GM19468 (cell line): ENCODE data around the gene MXD4.
"Not testable (repeated sequence)": the region's sequence is repeated elsewhere in the genome, so short reads cannot be mapped to it uniquely, and the experiment has no call there.

ENCODE experiments used
- ATAC-seq: cut with Tn5 transposase; IDR thresholded peaks from one replicate; pipeline ENCODE4 v1.9.1; 2021; ENCODE audit warnings: mild to moderate bottlenecking, moderate library complexity, moderate number of reproducible peaks; ENCODE audit not compliant: unreplicated experiment; ENCODE audit errors: extremely low read depth

Gene MXD4

GRCh38 chr4:2276581-2277325, 14.8 kb upstream of the MXD4 start:
- ATAC-seq = no peak

GRCh38 chr4:2275546-2276251, 13.8 kb upstream of the MXD4 start:
- ATAC-seq = no peak

GRCh38 chr4:2275044-2275397, 13.1 kb upstream of the MXD4 start:
- ATAC-seq = not testable (repeated sequence)

DNA sequence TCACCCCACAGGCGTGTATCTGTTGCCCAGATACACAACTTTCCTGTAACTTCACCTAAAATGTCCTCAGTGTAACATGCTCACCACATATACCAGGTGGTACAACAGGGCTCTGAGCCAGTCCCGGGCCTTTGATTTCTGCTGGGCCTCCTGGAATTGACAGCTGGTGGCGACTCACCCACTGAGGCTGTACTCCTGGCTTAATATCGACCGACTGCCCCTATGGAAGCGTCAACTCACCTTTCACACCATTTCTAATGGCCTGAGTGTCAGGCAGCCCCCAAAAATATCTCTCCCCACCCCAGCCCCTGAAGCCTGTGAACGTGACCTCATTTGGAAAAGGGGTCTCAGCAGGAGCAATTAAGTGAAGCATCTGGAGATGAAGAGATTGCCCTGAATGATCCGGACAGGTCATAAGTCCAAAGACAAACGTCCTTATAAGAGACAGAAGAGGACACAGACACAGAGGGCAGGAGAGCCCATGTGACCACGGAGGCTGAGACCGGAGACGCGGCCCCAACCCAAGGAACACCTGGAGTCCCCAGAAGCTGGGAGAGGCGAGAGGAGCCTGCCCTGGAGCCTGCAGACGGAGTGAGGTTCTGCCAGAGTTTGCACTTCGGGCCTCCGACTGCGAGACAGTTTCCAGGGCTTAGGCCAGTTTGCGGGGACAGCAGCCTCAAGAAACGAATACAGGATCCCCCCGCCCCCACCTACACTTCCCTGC, 12.6 kb upstream of the MXD4 start:
- no peak for ATAC-seq

DNA sequence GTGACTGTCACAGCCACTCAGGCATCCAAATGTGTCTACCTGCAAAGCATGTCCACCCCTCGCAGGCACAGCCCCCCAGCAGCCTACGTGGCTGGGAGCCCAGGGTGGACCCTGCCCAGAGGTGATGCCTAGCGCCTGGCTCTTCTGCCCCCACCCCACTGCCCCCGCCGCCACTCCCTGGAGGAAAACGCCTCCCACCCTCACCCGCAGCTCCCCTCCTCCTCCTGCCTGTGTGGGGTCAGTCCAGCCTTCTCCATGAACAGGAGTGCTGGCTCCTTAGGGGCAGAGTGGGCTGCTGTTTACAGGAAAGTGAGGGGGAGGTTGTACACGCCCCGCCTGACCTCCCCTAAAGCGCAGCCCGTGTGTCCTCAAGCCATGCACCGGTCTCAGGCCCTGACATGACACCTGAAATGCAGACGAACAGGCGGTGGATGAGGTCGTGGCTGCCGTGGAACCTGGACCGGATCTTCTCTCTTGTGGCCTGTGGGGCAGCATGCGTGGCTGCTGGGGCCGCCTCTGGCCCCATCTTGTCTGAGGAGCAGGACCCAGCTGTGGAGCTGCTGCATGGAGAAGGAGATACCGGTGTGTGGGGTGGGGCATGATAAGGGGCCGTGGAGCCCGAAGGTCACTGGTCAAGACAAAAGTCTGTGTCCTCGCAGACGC, 11.9 kb upstream of the MXD4 start:
- no peak for ATAC-seq

DNA sequence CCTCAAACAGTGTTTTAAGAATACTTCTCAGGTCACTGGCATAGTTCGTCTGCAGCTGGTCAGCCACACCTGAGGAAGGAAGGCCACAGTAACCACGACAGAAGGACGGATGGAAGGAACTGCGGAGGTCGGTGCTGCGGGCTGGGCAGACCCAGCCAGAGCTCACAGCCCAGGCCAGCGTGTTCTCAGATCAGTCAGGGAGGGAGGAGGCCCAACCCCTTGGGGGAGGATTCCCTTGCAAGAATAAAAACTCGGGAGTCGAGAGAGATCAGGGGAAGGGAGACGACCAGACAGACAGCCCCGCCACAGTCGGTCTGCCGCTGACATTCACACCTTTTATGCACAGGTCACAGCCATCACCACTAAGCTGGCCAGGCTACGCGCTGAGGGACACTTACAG, 11.3 kb upstream of the MXD4 start:
- no peak for ATAC-seq

DNA sequence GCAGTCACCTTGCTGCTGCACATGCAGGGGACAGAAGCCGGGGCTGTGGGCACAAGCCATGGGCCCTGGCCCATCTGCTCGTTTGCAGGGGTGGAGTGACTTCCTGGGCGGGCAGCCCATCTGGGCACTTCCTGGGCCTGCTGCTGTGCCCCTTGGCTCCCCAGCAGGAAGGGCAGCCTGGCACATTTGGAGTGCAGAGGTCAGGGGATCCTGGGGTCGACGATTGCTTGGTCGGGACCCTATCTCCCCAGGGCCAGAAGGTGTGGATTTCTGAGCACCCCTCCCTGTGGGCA, 10.9 kb upstream of the MXD4 start:
- ATAC-seq = no peak

GRCh38 chr4:2272026-2272827, 10.3 kb upstream of the MXD4 start:
- no peak for ATAC-seq

- ATAC-seq = no peak
Observed at GRCh38 chr4:2271279-2272025, 9.5 kb upstream of the MXD4 start.

- no peak for ATAC-seq
Observed at GRCh38 chr4:2270341-2271165, 8.6 kb upstream of the MXD4 start.

DNA sequence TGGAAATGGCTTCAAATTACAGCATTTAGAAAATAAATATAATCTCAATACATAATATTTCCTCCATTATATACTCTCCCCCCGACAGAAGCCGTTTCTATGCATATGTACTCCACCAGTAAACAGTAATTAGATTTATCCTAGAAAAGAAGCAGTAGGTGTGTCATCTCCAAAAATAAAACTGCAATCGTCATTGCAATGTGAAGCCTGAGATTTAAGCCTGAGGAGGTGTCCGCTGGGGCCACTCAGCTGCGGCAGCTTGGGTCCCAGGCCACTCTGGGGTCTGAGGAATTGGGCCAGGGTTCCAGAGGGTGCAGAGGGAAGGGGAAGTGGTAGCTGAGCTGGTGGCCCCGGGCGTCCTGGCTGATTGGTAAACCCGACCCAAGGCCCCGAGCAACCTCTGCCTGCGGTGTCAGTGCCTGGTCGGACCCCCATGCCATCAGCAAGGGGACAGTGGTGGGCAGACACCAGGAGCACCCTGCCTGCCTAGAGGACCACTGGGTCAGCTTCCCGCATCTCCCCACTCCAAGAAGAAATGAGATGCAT, 7.8 kb upstream of the MXD4 start:
- no peak for ATAC-seq

GRCh38 chr4:2269206-2269531, 7.3 kb upstream of the MXD4 start:
- no peak for ATAC-seq

- no peak for ATAC-seq
Observed at GRCh38 chr4:2268357-2269205, 6.7 kb upstream of the MXD4 start.

GRCh38 chr4:2267841-2268240, 5.9 kb upstream of the MXD4 start:
- ATAC-seq = no peak

- no peak for ATAC-seq
Observed at GRCh38 chr4:2267320-2267811, 5.5 kb upstream of the MXD4 start.

DNA sequence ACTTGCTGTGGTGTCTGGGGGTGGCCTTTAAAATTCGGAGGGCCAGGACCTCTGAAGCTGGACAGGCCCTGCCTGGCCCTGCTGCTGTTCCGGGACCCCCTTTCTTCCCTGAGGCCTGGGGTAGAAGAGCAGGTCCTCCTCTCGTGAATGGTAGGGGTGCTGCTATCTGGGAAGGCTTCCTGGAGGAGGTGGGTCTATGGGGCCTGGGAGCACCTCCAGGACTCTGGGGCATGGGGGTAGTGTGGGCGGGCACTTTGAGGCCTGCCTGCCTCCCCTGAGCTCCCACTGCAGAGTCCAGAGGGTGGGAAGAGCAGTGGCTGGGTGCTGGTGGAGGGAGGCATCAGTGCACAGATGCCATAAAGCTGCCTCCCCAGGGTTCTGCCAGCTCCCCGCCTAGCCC, 4.9 kb upstream of the MXD4 start:
- ATAC-seq = no peak

DNA sequence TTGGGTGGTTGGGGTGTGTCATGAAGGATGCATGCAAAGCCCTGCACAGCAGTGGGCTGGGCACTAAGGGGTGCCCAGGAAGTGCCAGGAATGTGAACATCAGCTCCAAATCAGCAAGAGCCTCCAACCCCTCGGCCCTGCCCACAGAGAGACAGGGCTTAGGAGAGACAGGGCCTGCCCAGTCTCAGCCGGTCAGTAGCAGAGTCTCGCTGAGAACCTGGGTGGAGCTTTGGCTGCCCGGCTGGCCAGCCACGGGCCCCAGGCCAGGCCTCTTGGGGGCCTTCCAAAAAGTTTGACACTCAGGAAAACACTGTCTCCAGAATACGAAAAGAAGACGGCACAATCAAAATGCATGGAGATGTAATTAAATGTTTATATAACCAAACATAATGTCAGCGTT, 4.3 kb upstream of the MXD4 start:
- no peak for ATAC-seq
